Neural cell (in vitro differentiated cells): ENCODE results near the gene KPRP. TPM values are rescaled to one million over a fixed set of nuclear protein-coding genes. Genes with fewer than 3 reads are reported as not detected.

Experiments used
- polyA plus RNA-seq: library from polyadenylated mRNA; depleted of rRNA; stranded (reverse); fragments of >200 nt; gene quantifications from 2 replicates; pipeline ENCODE4 v1.2.3, GENCODE V29; 2014

The KPRP gene
- polyA plus RNA-seq, 1 donor from 2014 or later = not detected

Other genes with a start within 250 kb of the KPRP start
- gene LCE5A, start 247.2 kb upstream of the KPRP start, polyA plus RNA-seq = not detected in 2 replicates
- not detected in 2 replicates for gene CRCT1, start 243.5 kb upstream of the KPRP start, polyA plus RNA-seq
- not detected in 2 replicates for gene LCE3E, start 191.2 kb upstream of the KPRP start, polyA plus RNA-seq
- gene LCE3D, start 177.5 kb upstream of the KPRP start, polyA plus RNA-seq = not detected in 2 replicates
- gene LCE3C, start 157.8 kb upstream of the KPRP start, polyA plus RNA-seq = not detected in 2 replicates
- gene LCE3B, start 144.2 kb upstream of the KPRP start, polyA plus RNA-seq = not detected in 2 replicates
- gene LCE3A, start 134.9 kb upstream of the KPRP start, polyA plus RNA-seq = not detected in 2 replicates
- not detected in 2 replicates for gene LCE2D, start 94.6 kb upstream of the KPRP start, polyA plus RNA-seq
- gene LCE2C, start 82.7 kb upstream of the KPRP start, polyA plus RNA-seq = not detected in 2 replicates
- gene LCE2B, start 71.9 kb upstream of the KPRP start, polyA plus RNA-seq = not detected in 2 replicates
- gene LCE2A, start 59.7 kb upstream of the KPRP start, polyA plus RNA-seq = not detected in 2 replicates
- gene LCE4A, start 49.9 kb upstream of the KPRP start, polyA plus RNA-seq = not detected in 2 replicates
- gene LCE1F, start 17.1 kb downstream of the KPRP start, polyA plus RNA-seq = not detected in 2 replicates
- gene LCE1E, start 28.2 kb downstream of the KPRP start, polyA plus RNA-seq = not detected in 2 replicates
- not detected in 2 replicates for gene LCE1D, start 38.7 kb downstream of the KPRP start, polyA plus RNA-seq
- not detected in 2 replicates for gene LCE1C, start 48.6 kb downstream of the KPRP start, polyA plus RNA-seq
- not detected in 2 replicates for gene LCE1B, start 53.9 kb downstream of the KPRP start, polyA plus RNA-seq
- gene LCE1A, start 69.4 kb downstream of the KPRP start, polyA plus RNA-seq = not detected in 2 replicates
- not detected in 2 replicates for gene LCE6A, start 84.8 kb downstream of the KPRP start, polyA plus RNA-seq
- not detected in 2 replicates for gene LCE7A, start 102.0 kb downstream of the KPRP start, polyA plus RNA-seq
- not detected in 2 replicates for gene SMCP, start 120.3 kb downstream of the KPRP start, polyA plus RNA-seq
- not detected in 2 replicates for gene IVL, start 150.5 kb downstream of the KPRP start, polyA plus RNA-seq
- not detected in 2 replicates for gene SPRR5, start 189.2 kb downstream of the KPRP start, polyA plus RNA-seq
- not detected in 2 replicates for gene SPRR4, start 212.6 kb downstream of the KPRP start, polyA plus RNA-seq
- not detected in 2 replicates for gene SPRR1A, start 226.1 kb downstream of the KPRP start, polyA plus RNA-seq
- not detected in 2 replicates for gene SPRR3, start 243.7 kb downstream of the KPRP start, polyA plus RNA-seq